Inferior parietal cortex (tissue), 1 donor: ENCODE results near the gene SDK2.

Source experiments
- DNase-seq: peaks from one replicate; pipeline ENCODE4 v3.0.0-alpha.2; 2016; ENCODE audit errors: extremely low spot score

Gene SDK2

DNA sequence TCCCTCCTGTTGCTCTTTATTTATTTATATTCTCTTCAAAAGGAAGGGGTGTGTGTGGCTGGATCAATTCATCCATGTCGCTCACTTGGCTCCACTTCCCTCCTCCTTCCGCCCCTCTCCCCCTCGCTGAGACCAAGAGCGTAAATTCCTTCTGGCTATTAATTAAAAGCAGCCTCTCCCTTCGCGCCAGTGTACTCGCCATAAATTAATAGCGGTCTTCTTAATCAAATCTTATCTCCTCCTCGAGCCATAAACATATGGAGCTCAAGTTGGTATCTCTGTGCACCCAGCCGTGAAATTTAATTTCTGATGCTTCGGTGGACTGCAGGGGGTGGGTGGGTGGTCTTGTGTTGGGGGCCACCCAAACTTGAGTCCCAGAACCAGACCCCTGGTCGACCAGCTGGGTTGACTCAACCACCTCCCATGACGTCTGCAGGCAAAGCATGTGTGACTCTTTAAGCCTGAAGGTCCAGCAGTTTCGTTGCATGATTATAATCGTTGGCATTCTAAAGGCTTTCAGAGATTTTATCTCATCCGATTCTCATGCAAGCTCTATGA, 57.9 kb downstream of the SDK2 start:
- no peak for DNase-seq

DNA sequence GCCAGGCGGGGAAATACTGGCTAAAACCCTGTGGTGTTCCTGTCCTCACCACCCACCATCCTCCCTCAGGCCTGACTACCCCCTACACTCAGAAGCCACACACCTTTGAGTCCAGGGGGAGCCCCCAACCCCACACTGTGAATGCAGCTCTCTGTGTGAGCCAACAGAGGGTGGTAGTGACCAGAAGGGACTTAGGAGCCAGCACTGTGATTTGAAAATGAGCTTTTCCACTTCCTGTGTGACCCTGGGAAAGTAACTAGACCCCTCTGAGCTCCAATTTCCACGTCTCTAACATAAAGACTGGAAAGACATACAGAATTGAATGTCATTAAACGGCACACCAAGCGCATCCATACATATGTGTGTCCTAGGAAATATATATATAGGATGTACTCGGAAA, 58.7 kb downstream of the SDK2 start:
- no peak for DNase-seq

DNA sequence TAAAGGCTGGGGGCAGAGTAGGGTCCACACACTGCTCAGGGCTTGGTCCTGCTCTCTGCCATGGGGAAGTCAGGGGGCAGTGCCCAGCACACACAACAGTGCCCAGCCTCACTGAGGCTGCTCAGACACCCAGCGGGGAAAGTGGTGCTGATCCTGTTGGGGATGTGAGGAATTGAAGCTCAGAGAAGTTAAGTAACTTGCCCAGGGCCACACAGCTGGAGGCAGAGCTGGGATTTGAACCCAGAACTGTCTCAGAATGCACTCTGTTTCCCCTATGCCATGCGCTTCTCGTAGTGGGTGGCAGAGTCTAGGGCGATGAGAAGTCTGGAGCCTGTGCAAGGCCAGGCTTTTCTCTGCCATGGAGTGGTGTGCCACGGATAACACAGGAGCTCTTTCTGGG, 59.3 kb downstream of the SDK2 start:
- no peak for DNase-seq

DNA sequence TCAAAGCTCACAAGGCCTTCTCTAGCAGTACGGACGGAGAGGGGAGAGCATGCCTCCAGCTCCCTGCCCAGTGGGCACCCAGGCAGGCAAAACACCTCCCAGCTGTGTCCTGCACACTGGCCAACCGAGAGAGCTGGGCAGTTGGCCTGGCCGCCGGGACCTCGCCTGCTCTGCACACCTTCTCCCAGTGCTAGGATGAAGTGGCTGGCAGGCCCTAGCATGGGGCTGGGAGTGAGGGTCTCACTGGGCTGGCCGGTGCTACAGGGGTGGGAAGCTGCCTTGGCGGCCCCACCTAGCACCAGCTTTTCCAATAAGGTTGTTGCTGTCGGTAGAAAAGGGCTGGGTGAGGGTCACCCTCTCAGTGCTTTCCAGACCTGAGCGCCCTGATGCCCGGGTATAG, 60.2 kb downstream of the SDK2 start:
- no peak for DNase-seq

DNA sequence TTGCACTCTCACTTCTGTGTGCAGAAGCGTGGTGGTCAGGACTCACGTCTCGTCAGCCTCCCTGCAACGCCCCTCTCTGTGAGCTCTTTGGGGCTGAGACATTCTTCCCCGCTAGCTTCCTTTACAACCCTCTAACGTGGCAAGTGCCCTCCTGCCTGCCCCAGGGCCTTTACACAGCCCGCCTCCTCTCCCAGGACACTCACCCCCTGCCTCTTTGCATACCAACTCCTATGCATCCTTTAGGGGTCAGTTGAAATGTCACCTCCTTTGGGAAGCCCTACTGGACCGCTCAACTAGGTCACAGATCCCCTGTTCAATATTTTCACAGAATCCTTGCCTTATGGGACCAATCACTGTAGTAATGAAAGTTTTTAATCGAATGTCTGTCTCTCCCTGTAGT, 61.4 kb downstream of the SDK2 start:
- no peak for DNase-seq

DNA sequence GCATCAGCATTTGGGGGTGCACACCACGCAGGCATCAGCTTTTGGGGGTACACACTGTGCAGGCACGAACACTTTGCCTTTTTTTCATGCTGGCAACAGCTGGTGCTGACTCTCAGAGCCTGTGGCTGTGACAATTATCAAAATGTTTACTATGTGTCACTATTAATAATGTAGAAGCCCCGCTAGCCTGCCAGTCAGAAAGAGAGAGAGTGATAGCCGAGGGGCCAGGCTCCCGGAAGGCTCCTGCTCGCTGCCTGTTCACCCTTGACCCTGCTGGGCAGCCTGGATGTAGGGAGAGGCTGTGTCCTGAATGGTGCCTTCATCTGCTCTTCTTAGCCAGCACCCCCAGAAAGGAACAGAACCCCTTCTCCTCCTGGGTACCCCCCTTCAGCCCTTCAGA, 61.9 kb downstream of the SDK2 start:
- DNase-seq = no peak

GRCh38 chr17:73581379-73581778, 62.9 kb downstream of the SDK2 start:
- DNase-seq = no peak

DNA sequence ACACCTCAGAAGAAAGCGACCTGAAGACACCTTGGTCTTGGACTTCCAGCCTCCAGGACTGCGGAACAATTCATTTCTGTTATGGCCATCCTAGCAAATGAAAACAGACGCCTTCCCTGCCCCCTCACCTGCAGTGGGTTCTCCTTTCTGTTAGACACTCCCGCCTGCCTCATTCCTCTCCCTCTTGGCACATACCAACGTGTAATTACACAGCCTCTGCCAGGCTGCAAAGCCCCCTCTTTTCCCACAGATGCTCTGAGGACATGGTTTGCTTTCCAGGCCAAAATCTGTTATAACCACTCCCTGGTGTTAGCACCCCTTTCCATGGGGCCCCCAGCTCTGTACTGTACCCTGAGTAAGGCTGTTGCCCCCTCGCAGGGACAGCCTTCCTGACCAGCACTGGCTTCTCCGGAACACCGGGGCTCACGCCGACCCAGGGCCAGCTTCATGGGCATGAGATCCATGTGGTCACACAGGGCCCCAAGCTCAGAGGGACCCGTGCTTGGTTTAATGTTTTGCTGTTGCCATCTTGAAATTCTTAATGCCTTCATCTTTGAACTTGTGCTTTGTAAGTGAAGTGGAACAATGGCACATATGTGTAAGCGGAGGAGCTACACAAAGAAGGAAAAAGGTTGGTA, 64.1 kb downstream of the SDK2 start:
- no peak for DNase-seq

DNA sequence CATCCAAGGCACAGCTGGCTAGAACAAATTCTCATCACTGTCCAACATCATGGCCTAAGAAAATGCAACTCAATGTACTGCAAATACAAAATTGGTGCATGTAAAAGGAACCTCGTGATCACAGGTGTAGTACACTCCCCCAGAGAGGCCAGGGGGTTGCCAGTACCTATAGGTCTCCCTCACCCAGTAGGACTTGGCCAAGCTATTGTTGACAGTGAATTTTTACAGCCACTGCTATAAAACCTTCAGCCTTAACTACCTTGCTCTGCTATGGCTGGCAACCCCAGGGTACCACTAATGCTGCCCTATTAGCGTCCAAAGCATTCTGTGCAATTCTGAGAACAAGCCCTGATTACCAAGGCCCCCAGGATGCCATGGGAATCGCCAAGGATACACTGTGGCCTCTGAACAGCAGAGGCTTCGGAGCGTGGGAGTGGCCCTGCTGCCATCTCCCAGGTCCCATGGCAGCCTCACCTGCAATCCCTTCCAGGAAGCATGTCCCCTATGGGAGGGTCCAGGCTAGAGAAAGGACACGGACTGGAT, 67.6 kb downstream of the SDK2 start:
- DNase-seq = no peak

DNA sequence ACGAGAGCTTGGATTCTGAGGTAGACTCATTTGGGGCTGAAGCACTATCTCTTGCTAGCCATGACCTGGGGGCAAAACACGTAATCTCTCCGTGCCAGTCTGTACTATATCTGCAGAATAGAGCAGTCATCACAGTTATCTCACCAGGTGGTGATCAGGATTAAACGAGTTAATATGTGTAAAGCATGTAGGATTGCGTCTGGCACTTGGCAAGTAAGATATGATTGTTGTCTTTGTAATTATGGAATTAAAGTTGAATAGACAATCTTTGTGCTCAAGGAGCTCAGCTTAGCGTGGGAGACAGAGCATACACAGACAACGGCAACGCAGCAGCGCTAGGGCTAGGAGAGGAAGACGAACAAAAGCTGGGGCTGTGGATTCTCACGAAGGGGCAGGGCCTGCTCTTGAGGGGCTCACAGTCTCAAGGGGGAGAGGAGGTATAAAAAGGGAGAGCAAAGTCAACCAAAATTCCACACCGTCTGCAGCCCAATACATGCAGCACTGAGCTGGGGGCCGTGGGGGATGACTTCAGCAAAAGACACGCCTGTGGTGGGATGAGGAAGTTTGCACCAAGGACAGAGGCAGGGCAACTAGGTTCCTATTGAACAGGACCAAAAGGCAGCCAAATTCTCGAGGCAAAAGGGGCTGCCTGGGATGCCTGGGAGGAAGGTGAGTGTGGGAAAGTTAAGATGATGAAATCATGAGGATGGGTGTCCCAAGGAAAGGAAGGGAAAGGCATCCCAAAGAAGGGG, 68.6 kb downstream of the SDK2 start:
- no peak for DNase-seq

- DNase-seq = no peak
Measured at GRCh38 chr17:73571511-73572130, 72.6 kb downstream of the SDK2 start.

GRCh38 chr17:73569762-73570319, 74.4 kb downstream of the SDK2 start:
- DNase-seq = no peak

DNA sequence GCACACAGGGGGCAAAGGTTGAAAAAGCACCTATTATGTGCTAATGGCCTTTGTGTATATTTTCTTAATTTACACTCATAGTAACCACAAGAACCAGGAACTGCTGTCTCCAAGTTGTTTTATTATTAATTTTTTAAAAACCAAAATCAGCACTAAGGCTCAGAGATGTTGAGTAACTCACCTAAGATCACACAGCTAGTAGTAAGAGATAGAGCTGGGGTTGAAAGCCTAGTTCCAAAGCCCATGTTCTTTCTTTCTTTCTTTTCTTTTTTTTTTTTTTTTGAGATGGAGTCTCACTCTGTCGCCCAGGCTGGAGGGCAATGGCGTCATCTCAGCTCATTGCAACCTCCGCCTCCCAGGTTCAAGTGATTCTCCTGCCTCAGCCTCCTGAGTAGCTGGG, 75.3 kb downstream of the SDK2 start:
- DNase-seq = no peak

DNA sequence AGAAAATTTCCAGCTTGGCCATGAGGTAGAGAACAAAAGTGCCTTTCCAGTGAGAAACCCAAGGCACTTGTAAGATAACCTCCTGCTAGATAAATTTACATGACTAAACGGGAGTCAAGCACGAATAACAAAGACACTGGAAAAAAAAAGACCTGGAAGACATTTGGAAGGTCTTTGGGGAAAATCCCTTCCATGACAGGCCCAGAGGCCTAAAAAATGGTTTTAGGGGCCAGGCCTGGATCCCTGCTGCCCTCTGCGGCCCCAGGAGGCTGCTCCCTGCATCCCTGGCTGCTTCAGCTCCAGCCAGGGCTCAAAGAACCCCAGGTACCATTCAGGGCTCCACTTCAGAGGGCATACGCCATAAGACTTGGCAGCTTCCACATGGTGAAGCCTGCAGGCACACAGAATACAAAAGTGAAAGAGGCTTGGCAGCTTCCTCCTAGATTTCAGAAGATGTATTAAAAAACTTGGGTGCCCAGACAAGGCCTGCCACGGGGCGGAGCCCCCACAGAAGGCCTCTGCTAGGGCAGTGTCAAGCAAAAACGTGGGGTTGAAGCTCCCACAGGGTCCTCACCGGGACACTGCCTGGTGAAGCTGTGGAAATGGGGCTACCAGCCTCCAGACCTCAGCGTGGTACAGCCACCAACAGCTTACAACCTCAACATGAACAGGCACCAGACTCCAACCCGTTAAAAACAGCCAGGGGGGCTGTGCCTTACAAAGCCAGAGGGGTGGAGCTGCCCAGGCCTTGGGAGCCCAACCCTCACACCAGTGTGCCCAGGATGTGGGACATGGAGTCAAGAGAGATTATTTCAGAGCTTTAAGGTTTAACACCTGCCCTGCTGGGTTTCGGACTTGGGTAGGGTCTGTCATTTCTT, 77.1 kb downstream of the SDK2 start:
- DNase-seq = no peak

DNA sequence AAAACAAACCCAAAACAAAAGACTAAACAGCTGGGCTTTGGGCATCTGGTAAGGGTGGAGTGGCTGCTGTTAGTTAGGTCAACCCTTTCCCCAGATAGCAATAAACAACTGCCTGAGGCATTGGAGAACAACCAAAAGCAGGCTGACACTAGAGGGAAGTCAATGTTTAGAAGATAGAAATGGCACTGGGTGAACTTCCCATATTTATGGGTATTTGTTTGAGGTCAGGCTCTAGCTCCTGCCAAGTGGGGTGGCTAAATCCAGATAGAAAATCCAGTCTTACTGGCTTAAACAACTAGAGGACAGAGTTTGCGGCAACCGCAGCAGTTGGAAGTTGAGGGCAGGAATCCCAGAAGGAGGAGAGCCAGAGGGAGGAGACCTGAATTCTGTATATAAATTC, 79.4 kb downstream of the SDK2 start:
- DNase-seq = no peak

- DNase-seq = no peak
Measured at GRCh38 chr17:73562896-73563295, 81.3 kb downstream of the SDK2 start.

DNA sequence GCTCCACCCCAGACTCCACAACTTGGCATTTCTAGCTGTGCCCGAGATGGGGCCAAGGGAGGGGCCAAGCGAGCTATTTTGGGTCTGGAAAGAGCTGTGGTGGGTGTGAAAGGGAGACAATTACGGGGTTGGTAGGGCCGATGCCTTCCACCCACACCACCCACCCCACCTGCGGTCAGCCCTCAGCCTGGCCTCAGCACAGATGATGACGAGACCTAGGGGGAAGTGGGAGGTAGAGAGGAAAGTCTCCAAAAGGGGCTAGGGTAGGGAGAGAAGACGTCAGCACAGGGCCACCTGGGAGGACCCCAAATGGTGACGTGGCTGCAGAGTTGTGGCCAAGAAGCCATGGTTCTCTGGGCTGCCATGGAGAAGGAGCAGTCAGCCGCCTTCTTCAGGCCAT, 83.1 kb downstream of the SDK2 start:
- DNase-seq = no peak

GRCh38 chr17:73560661-73561060, 83.6 kb downstream of the SDK2 start:
- no peak for DNase-seq

DNA sequence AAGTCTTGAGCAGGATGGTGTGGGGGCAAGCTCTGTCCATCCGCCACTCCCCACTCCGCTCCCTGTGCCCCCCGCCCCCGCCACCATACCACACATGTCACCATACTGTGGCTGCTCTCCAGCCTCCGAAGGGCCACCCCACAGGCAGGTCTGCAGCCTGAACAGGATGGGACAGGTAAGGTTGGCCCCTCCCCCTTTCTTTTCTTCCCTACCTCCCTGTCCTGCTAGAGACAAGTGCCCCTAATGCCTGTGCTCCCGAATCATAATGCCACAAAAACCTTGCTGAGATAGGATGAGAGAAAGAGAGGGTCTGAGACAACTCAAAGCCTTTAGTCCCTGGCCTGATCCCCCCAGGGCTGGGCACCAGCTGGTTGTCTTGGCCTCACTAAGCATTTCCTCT, 84.7 kb downstream of the SDK2 start:
- DNase-seq = no peak

DNA sequence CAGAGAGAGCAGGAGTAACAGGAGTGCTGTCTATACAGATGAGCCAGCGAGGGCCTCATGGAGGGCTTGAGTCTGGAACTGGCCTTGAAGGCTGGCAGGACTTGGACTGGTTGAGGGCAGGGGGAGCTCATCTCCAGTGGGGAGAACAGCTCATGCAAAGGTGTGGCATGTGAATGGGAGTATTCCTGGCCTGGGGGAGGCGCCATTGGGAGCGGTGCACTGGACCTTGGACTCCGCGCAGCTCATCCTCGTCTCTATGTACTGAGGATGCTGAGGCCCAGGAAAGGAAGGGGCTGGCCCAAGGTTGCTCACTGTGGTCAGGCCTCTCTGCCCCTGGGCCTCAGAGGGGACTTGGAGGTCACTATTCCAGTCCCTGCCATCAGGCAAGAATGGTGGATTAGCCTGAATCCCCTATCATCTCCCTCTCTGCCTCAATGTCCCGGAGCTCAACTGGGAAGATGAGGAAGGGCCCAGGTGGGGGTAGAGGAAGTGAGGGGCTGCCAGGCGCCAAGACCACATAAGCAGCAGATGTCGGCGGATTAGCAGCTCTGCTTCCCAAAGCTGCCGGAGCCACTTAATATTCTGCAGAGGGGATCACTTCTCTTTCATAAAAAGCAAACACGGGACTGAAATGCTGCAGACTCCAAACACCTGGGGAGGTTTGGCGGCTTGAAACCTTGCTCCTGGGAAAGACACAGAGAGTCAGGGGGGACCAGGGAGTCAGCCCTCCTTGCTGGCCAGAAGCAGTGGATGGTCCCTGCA, 88.9 kb downstream of the SDK2 start:
- DNase-seq = no peak

DNA sequence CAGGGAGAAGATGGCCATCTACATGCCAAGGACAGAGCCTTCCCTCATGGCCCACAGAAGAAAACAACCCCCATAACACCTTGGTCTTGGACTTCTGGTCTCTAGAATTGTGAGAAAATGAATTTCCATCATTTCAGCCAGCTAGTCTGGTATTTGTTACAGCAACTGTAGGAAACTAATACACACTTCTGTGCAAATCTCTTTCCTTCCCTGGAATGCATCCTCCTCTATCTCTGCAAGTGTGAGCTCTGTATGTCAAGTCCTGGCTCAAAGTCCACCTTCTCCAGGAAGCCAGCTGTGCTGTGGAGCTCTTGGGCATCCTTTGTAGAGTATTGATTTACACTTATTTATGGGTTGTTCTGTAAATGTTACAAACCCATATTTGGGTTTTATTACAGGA, 89.7 kb downstream of the SDK2 start:
- DNase-seq = no peak
